NCI-H1417 (cell line): ENCODE data around the gene THOC7.

Experiments used
- DNase-seq, 3 experiments: peaks; one replicate each; lab custom pipeline; 2025; lab: John Stamatoyannopoulos, UW

Gene THOC7

GRCh38 chr3:63845215-63845614 lies 18.4 kb downstream of the THOC7 start:
- no peak for DNase-seq

GRCh38 chr3:63842127-63842526 lies 21.5 kb downstream of the THOC7 start:
- no peak for DNase-seq

GRCh38 chr3:63841704-63842103 lies 21.9 kb downstream of the THOC7 start:
- no peak for DNase-seq

GRCh38 chr3:63832395-63832794 lies 31.2 kb downstream of the THOC7 start:
- DNase-seq = no peak

GRCh38 chr3:63830526-63830925 lies 33.1 kb downstream of the THOC7 start:
- DNase-seq = no peak

- DNase-seq = no peak
These were observed 39.3 kb downstream of the THOC7 start for GRCh38 chr3:63824309-63824708.

- DNase-seq = no peak
These were observed 44.5 kb downstream of the THOC7 start, which contains the start of gene C3orf49 for GRCh38 chr3:63819151-63819398. TSS of gene C3orf49 (plus strand) at chr3:63819299. CDS start at chr3:63819472, 173 bp downstream.

- DNase-seq = peak; percentile 34 to 73 (median 52)
These were observed 45.1 kb downstream of the THOC7 start for GRCh38 chr3:63818282-63819150.

GRCh38 chr3:63817225-63817624 lies 46.4 kb downstream of the THOC7 start:
- no peak for DNase-seq

- peak in 1 of 3 experiments; percentile 7 for DNase-seq
These were observed 49.4 kb downstream of the THOC7 start for GRCh38 chr3:63814237-63814636.

- DNase-seq = no peak
These were observed 54.0 kb downstream of the THOC7 start for GRCh38 chr3:63809607-63810006.

- DNase-seq = no peak
These were observed 55.0 kb downstream of the THOC7 start for GRCh38 chr3:63808633-63809032.

GRCh38 chr3:63807961-63808565 lies 55.5 kb downstream of the THOC7 start:
- no peak for DNase-seq

- no peak for DNase-seq
These were observed 59.7 kb downstream of the THOC7 start for GRCh38 chr3:63803911-63804310.

GRCh38 chr3:63800097-63800496 lies 63.5 kb downstream of the THOC7 start:
- DNase-seq = peak in 1 of 3 experiments; percentile 22

GRCh38 chr3:63798949-63799348 lies 64.7 kb downstream of the THOC7 start:
- no peak for DNase-seq

- no peak for DNase-seq
These were observed 65.1 kb downstream of the THOC7 start for GRCh38 chr3:63798544-63798943.

GRCh38 chr3:63795438-63795837 lies 68.2 kb downstream of the THOC7 start:
- DNase-seq = peak in 1 of 3 experiments; percentile 10

- DNase-seq = peak in 1 of 3 experiments; percentile 52
These were observed 71.6 kb downstream of the THOC7 start for GRCh38 chr3:63791974-63792373.
